Mesendoderm (in vitro differentiated cells): Measurements from ENCODE around the gene ITSN1.

Experiments used
- DNase-seq: peaks from one replicate; pipeline ENCODE4 v3.0.0; 2013
- H2AK5ac ChIP-seq: 2 replicates; pipeline ENCODE4 v1.6.1; 2013; ENCODE audit warnings: low read length, inconsistent platforms
- H2BK120ac ChIP-seq: 2 replicates; pipeline ENCODE4 v1.6.1; 2013; ENCODE audit warnings: low read depth, mild to moderate bottlenecking, low read length, moderate library complexity, mixed read lengths
- H2BK15ac ChIP-seq: replicated peaks from 2 replicates; pipeline ENCODE4 v1.6.1; 2013; ENCODE audit warnings: low read depth, mild to moderate bottlenecking, moderate library complexity
- H2BK5ac ChIP-seq: 2 replicates; pipeline ENCODE4 v1.6.1; 2013; ENCODE audit warnings: low read length, inconsistent platforms
- H3K18ac ChIP-seq: 2 replicates; pipeline ENCODE4 v1.6.1; 2013; ENCODE audit warnings: mild to moderate bottlenecking, low read length, mixed read lengths
- H3K23ac ChIP-seq: one replicate; pipeline ENCODE4 v1.6.1; 2013; ENCODE audit warnings: low read length
- H3K27ac ChIP-seq: 2 replicates; pipeline ENCODE4 v1.5.1; 2013; ENCODE audit warnings: low read depth, mild to moderate bottlenecking, inconsistent platforms, low read length, moderate library complexity
- H3K27me3 ChIP-seq: 2 replicates; pipeline ENCODE4 v1.6.1; 2013; ENCODE audit warnings: low read length, control low read depth, mild to moderate bottlenecking, inconsistent platforms; ENCODE audit not compliant: insufficient read depth, poor library complexity
- H3K36me3 ChIP-seq: 2 replicates; pipeline ENCODE4 v1.6.1; 2013; ENCODE audit warnings: low read length, inconsistent platforms; ENCODE audit not compliant: control insufficient read depth, insufficient read depth
- H3K4ac ChIP-seq: one replicate; pipeline ENCODE4 v1.6.1; 2013; ENCODE audit warnings: low read depth, mild to moderate bottlenecking, low read length, moderate library complexity
- H3K4me1 ChIP-seq: 2 replicates; pipeline ENCODE4 v1.6.1; 2013; ENCODE audit warnings: low read depth, low read length, inconsistent platforms; ENCODE audit not compliant: control insufficient read depth
- H3K4me2 ChIP-seq: 2 replicates; pipeline ENCODE4 v1.6.1; 2013; ENCODE audit warnings: low read length
- H3K4me3 ChIP-seq: 2 replicates; pipeline ENCODE4 v1.5.1; 2013; ENCODE audit warnings: mild to moderate bottlenecking, low read length
- H3K56ac ChIP-seq: one replicate; pipeline ENCODE4 v1.6.1; 2013; ENCODE audit warnings: low read length
- H3K79me1 ChIP-seq: 2 replicates; pipeline ENCODE4 v1.6.1; 2013; ENCODE audit warnings: low read length, inconsistent platforms
- H3K79me2 ChIP-seq: 2 replicates; pipeline ENCODE4 v1.6.1; 2013; ENCODE audit warnings: mild to moderate bottlenecking, low read length; ENCODE audit not compliant: control insufficient read depth, insufficient read depth
- H3K9ac ChIP-seq: 2 replicates; pipeline ENCODE4 v1.6.1; 2013; ENCODE audit warnings: low read length, inconsistent platforms
- H4K5ac ChIP-seq: one replicate; pipeline ENCODE4 v1.6.1; 2013; ENCODE audit warnings: low read length
- H4K8ac ChIP-seq: one replicate; pipeline ENCODE4 v1.6.1; 2013; ENCODE audit warnings: low read depth, mild to moderate bottlenecking, control low read depth, low read length, moderate library complexity
- WGBS: extraction: QIAGEN DNeasy Blood & Tissue Kit; methylation state at CpG from one replicate; pipeline ENCODE4 v1.1.7; 2013; ENCODE audit warnings: low lambda C conversion rate, missing lambda C conversion rate; ENCODE audit not compliant: insufficient coverage; ENCODE audit errors: extremely low coverage; 5-methylcytosine and 5-hydroxymethylcytosine counted together

Gene ITSN1

DNA sequence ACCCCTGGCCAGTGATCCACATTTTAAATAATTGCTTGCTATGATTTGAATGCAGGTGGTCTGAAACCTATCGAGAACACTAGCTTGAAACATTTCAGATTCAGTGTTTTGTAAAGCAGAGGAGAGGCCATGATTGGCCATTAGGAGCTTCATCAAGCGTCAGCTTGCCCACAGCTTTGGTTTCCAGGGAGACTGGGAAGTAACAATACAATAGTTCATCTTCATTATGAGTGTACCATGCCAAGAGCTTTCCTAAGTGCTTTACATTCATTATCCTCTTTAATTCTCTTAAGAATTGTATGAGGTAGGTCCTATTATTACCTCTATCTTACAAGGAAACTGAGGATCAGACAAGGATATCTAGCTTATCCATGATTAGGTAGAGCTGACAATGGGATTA, 301.0 kb downstream of the ITSN1 start:
- whole genome bisulfite sequencing: no CpG with 5 or more reads among the region's 2 CpGs

DNA sequence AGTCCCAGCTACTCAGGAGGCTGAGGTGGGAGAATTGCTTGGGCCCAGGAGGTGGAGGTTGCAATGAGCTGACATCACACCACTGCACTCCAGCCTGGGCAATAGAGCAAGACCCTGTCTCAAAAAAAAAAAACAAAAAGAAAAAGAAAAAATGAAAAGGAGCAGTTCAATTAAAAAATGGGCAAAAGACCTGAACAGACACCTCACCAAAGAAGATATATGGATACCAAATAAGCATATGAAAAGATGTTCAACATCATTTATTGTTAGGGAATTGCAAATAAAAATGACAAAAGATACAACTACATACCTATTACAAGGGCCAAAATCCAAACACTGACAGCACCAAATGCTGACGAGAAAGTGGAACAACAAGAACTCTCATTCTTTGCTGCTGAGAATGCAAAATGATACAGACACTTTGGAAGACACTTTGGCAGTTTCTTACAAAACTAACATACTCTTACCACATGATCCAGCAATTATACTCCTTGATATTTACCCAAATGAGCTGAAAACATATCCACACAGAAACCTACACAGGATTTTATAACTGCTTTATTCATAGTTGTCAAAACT, 302.0 kb downstream of the ITSN1 start:
- no peaks in the 10 kb centered on the region for H3K79me2 ChIP-seq
- H3K4me3 ChIP-seq: no peak overlapping the region
- no peak overlapping the region for H2AK5ac ChIP-seq
- H4K8ac ChIP-seq: no peak overlapping the region
- no peak overlapping the region for H4K5ac ChIP-seq
- H3K4me1 ChIP-seq: peaks cover 10% of the 10 kb centered on the region
- no peak overlapping the region for H3K9ac ChIP-seq
- no peak overlapping the region for H2BK5ac ChIP-seq
- no peak overlapping the region for H3K4ac ChIP-seq
- WGBS: no CpG with 5 or more reads among the region's 1 CpG
- H3K27ac ChIP-seq: no peak overlapping the region
- H3K23ac ChIP-seq: no peak overlapping the region
- DNase-seq: no peak
- H3K56ac ChIP-seq: no peak overlapping the region
- H2BK15ac ChIP-seq: no peak overlapping the region
- H3K79me1 ChIP-seq: no peaks in the 10 kb centered on the region
- H3K4me2 ChIP-seq: no peak overlapping the region
- no peaks in the 10 kb centered on the region for H3K27me3 ChIP-seq
- H2BK120ac ChIP-seq: no peak overlapping the region
- no peaks in the 10 kb centered on the region for H3K36me3 ChIP-seq
- H3K18ac ChIP-seq: no peak overlapping the region

More for the DNA sequence above, 301.0 kb downstream of the ITSN1 start:
- Histone ChIP-seq H3K18ac (no peak overlapping the region), H3K79me1 (no peaks in the 10 kb centered on the region), H3K23ac (no peak overlapping the region), H3K4me2 (no peak overlapping the region), H3K4me3 (no peak overlapping the region), H3K27ac (no peak overlapping the region), H2BK120ac (no peak overlapping the region), H3K79me2 (no peaks in the 10 kb centered on the region), H3K4ac (no peak overlapping the region), H3K4me1 (peaks cover 5% of the 10 kb centered on the region), H2BK5ac (no peak overlapping the region), H3K36me3 (no peaks in the 10 kb centered on the region), H3K27me3 (no peaks in the 10 kb centered on the region), H4K5ac (no peak overlapping the region), H3K9ac (no peak overlapping the region), H3K56ac (no peak overlapping the region), H2BK15ac (no peak overlapping the region), H2AK5ac (no peak overlapping the region), H4K8ac (no peak overlapping the region)
- DNase-seq: no peak

DNA sequence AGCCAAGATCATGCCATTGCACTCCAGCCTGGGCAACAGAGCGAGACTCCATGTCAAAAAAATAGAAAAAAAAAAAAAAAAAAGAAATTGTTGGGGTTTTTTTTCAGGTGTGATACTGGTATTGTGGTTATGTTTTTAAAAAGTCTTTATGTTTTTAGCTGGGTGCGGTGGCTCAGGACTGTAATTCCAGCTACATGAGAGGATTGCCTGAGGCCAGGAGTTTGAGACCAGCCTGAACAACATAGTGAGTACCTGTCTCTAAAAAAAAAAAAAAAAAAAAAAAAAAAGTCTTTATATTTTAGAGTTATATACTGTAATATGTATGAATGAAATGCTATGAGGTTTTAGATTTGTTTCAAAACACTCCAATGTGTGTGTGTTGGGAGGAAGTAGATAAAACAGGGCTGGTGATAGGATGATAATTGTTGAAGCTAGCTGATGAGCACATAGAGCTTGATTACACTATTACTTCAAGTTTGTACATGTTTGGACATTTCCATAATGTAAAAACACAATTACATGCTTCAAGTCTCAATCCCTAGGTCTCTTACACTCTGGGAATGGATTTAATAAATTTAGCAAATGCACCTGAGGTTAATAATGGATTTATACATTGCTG, 303.5 kb downstream of the ITSN1 start:
- Histone ChIP-seq H3K4me2 (no peak overlapping the region), H4K5ac (no peak overlapping the region), H2AK5ac (no peak overlapping the region), H3K18ac (no peak overlapping the region), H3K23ac (no peak overlapping the region), H3K4me1 (peaks cover 10% of the 10 kb centered on the region), H3K27ac (no peak overlapping the region), H3K79me2 (no peaks in the 10 kb centered on the region), H3K27me3 (no peaks in the 10 kb centered on the region), H2BK5ac (no peak overlapping the region), H2BK15ac (no peak overlapping the region), H3K79me1 (no peaks in the 10 kb centered on the region), H3K4me3 (no peak overlapping the region), H3K9ac (no peak overlapping the region), H2BK120ac (no peak overlapping the region), H4K8ac (no peak overlapping the region), H3K56ac (no peak overlapping the region), H3K36me3 (no peaks in the 10 kb centered on the region), H3K4ac (no peak overlapping the region)
- DNase-seq: no peak
- WGBS: no CpG with 5 or more reads among the region's 2 CpGs

DNA sequence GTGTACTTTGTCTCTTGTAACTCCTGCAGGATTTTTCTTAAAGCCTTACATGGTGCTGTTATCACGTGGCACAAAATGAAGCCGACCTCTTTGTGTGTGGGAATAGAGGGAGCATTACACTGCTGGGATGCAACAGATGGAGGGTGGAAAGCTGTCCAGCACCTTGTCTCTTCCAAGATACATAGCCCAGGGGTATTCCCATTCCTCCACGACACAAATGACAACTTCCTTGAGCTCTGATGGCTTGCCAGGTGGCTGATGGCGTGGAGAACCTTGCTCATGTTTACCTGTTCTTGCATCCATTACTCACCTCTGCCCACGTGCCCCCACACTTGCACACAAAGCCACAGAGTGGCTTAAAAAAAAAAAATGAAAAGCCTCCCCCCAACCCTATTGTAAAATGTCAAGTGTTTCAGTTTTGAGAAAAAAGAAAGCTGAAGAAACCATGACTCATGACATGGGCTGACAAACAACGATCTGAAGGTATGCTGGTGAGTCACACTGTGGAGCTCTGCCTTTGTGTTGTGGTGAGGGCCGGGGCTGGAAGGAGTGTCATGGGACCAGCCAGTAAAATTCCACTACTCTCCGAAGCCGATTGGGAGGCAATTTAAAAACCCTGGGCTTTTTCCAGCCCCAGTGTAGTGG, 305.3 kb downstream of the ITSN1 start:
- peak overlapping the region; percentile 69 for H2BK120ac ChIP-seq
- H2BK5ac ChIP-seq: peak overlapping the region; percentile 72
- no peak overlapping the region for H4K5ac ChIP-seq
- no peak overlapping the region for H3K9ac ChIP-seq
- H3K56ac ChIP-seq: peak overlapping the region; percentile 79
- no CpG with 5 or more reads among the region's 9 CpGs for WGBS
- peak overlapping the region; percentile 68 for H3K27ac ChIP-seq
- H3K36me3 ChIP-seq: no peaks in the 10 kb centered on the region
- H3K79me2 ChIP-seq: no peaks in the 10 kb centered on the region
- no peak overlapping the region for H2BK15ac ChIP-seq
- peak; percentile 99 for DNase-seq
- H3K4me3 ChIP-seq: no peak overlapping the region
- H3K18ac ChIP-seq: peak overlapping the region; percentile 44
- H3K4me1 ChIP-seq: peaks cover 10% of the 10 kb centered on the region
- H2AK5ac ChIP-seq: peak overlapping the region; percentile 43
- peak overlapping the region; percentile 4 for H3K4me2 ChIP-seq
- no peaks in the 10 kb centered on the region for H3K27me3 ChIP-seq
- no peak overlapping the region for H4K8ac ChIP-seq
- peak overlapping the region; percentile 10 for H3K4ac ChIP-seq
- H3K79me1 ChIP-seq: no peaks in the 10 kb centered on the region
- no peak overlapping the region for H3K23ac ChIP-seq

DNA sequence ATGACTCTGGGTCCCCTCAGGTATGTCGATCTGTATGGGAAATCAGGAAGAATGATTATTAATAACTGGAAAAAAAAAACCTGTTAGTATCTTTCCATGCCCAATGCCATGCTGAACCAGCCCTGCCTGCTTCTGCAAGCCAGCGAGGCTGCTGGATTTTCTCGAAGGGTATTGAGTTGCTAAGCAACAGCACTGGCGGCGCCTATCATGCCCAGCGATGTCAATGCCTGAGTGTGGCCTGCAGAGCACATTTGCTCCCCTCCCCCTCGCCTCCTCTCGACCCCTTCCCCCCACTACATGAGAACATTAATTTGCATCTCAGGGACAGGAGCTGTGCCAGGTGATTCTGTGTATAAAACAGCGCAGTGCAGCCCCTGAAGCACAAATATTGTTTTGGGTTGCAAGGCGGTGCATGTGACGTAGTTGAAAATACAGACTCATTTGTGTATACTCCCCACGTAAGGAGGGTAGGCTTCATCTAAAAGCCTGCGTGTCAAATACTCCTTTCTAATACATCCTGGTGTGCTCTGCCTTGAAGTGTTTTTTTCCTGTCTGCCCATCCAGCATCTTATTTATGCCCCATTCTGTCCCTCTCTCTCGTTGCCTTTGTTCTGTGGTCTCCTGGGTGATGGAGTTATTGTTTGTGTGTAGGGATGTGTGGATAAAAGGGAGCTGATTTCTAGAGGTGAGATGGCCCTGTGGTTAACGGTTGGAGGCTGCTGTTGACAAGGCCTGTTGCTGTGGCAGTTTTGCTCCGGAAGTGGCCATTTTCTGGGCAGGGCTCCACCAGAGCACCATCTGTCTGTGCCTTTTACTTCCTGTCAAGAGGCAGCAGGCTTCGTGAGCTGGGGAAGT, 306.0 kb downstream of the ITSN1 start:
- peak; percentile 98 for DNase-seq
- H2BK15ac ChIP-seq: no peak overlapping the region

More for the DNA sequence above, 306.0 kb downstream of the ITSN1 start:
- no peak overlapping the region for H3K23ac ChIP-seq
- H3K79me2 ChIP-seq: no peaks in the 10 kb centered on the region
- peak overlapping the region; percentile 19 for H2BK120ac ChIP-seq
- peak overlapping the region; percentile 81 for H3K4ac ChIP-seq
- no peak overlapping the region for H3K9ac ChIP-seq
- peak overlapping the region; percentile 63 for H3K56ac ChIP-seq
- H3K27me3 ChIP-seq: no peaks in the 10 kb centered on the region
- peaks cover 10% of the 10 kb centered on the region for H3K4me1 ChIP-seq
- no peak overlapping the region for H4K8ac ChIP-seq
- H4K5ac ChIP-seq: no peak overlapping the region
- H3K4me3 ChIP-seq: no peak overlapping the region
- no peaks in the 10 kb centered on the region for H3K79me1 ChIP-seq
- peak overlapping the region; percentile 68 for H3K27ac ChIP-seq
- no peak overlapping the region for H2BK5ac ChIP-seq
- H3K4me2 ChIP-seq: peak overlapping the region; percentile 4
- H3K18ac ChIP-seq: peak overlapping the region; percentile 44
- H2AK5ac ChIP-seq: no peak overlapping the region
- WGBS: no CpG with 5 or more reads among the region's 17 CpGs
- H3K36me3 ChIP-seq: no peaks in the 10 kb centered on the region
